Kidney (tissue), 14 donors: ENCODE results near the gene CLEC2L. TPM values are rescaled to one million over a fixed set of nuclear protein-coding genes. Genes with fewer than 3 reads are reported as not detected.
A peak's percentile ranks its signal among the peaks of the same experiment; 100 is the strongest.
"Not testable (repeated sequence)": the region's sequence is repeated elsewhere in the genome, so short reads cannot be mapped to it uniquely, and the experiment has no call there.

Experiments
- DNase-seq, 5 donors: peaks; one replicate each; pipeline ENCODE4 v3.0.0-alpha.2; 2013 to 2020
- FAIRE-seq: peaks from 2 replicates; lab custom pipeline; 2012; peaks lifted over from hg19 to GRCh38; lab: Jason Lieb, UNC
- H3K27ac ChIP-seq, 2 donors: one replicate each; pipeline ENCODE4 v1.7.0; 2013; ENCODE audit warnings: low read depth in 2 of 2, low read length in 2 of 2, inconsistent platforms in 1 of 2
- H3K27me3 ChIP-seq: one replicate; pipeline ENCODE4 v1.7.1; 2013; ENCODE audit warnings: low read length, inconsistent platforms; ENCODE audit not compliant: control insufficient read depth, insufficient read depth
- H3K36me3 ChIP-seq, 3 donors: one replicate each; pipeline versions ENCODE4 v1.7.0 to v1.7.1; 2013; ENCODE audit warnings: low read length in 3 of 3, control low read depth in 1 of 3, inconsistent platforms in 1 of 3; ENCODE audit not compliant: insufficient read depth in 3 of 3, control insufficient read depth in 2 of 3
- H3K4me1 ChIP-seq, 3 donors: one replicate each; pipeline versions ENCODE4 v1.7.0 to v1.7.1; 2013; ENCODE audit warnings: low read length in 3 of 3, inconsistent platforms in 1 of 3, low read depth in 1 of 3; ENCODE audit not compliant: control insufficient read depth in 2 of 3, insufficient read depth in 2 of 3
- H3K4me3 ChIP-seq, 3 donors: one replicate each; pipeline versions ENCODE4 v1.7.0 to v1.8.1; 2013; ENCODE audit warnings: low read length in 3 of 3, control low read depth in 1 of 3, inconsistent platforms in 1 of 3
- H3K9ac ChIP-seq, 3 donors: one replicate each; pipeline versions ENCODE4 v1.7.0 to v1.7.1; 2013; ENCODE audit warnings: low read length in 3 of 3, control low read depth in 1 of 3, inconsistent platforms in 1 of 3
- H3K9me3 ChIP-seq, 3 donors: one replicate each; pipeline versions ENCODE4 v1.7.0 to v1.7.1; 2013; ENCODE audit warnings: low read length in 3 of 3, control low read depth in 1 of 3, inconsistent platforms in 1 of 3; ENCODE audit not compliant: control insufficient read depth in 2 of 3, insufficient read depth in 1 of 3
- intact Hi-C: fragments of 100-400 bp; cut with DNase I; formaldehyde crosslinking; loops from one replicate; pipeline ENCODE4 v1.11.1; 2022
- polyA plus RNA-seq: library from polyadenylated mRNA; stranded (reverse); fragments of 350-450 nt; fragmentation: Illumina TruSeq; extraction: RNeasy Lipid Tissue Mini Kit (QIAGEN cat#74804); gene quantifications from one replicate; pipeline ENCODE4 v1.2.3, GENCODE V29; 2014; ENCODE audit warnings: low read depth, low replicate concordance; ENCODE audit not compliant: insufficient read depth
- total RNA-seq: library from RNA; stranded (reverse); fragmentation: NEBNext Ultra II Directional; extraction: Animal tissue kit (Norgen Biotek cat#: 25700); gene quantifications from one replicate; pipeline ENCODE4 v1.2.1, GENCODE V29; 2021
- TF ChIP-seq, protein P1 (sequence below): IDR thresholded peaks from 3 replicates; pipeline ENCODE4 v1.5.1; 2012; ENCODE audit warnings: mild to moderate bottlenecking, moderate library complexity, borderline replicate concordance; ENCODE audit not compliant: insufficient read depth; ENCODE audit errors: extremely low read depth
- donor health status: control.
- donor health status: control.
- donor health status: control.
- donor health status: control.
- donor health status: control.
- donor health status: DM: yes; HTN: yes; CAD: no.
- donor health status: Normal renal cell carcinoma (clear cell type).

CLEC2L gene
- total and polyA plus RNA-seq, 2 donors from 2014 or later = not detected

GRCh38 chr7:139548302-139549028 lies 25.0 kb downstream of the CLEC2L start:
- no peaks in the 10 kb centered on the region for H3K36me3 ChIP-seq
- no peaks in the 10 kb centered on the region for H3K4me1 ChIP-seq
- H3K9me3 ChIP-seq = peaks cover 0 to 2% (median 0%) of the 10 kb centered on the region in 3 donors
- no peak overlapping the region for H3K4me3 ChIP-seq
- H3K27ac ChIP-seq = no peak overlapping the region
- intact Hi-C loops = no loop called here
- FAIRE-seq (no peak), DNase-seq (no peak)
- no peaks in the 10 kb centered on the region for H3K27me3 ChIP-seq
- H3K9ac ChIP-seq = no peak overlapping the region
- TF ChIP-seq, protein P1, sequence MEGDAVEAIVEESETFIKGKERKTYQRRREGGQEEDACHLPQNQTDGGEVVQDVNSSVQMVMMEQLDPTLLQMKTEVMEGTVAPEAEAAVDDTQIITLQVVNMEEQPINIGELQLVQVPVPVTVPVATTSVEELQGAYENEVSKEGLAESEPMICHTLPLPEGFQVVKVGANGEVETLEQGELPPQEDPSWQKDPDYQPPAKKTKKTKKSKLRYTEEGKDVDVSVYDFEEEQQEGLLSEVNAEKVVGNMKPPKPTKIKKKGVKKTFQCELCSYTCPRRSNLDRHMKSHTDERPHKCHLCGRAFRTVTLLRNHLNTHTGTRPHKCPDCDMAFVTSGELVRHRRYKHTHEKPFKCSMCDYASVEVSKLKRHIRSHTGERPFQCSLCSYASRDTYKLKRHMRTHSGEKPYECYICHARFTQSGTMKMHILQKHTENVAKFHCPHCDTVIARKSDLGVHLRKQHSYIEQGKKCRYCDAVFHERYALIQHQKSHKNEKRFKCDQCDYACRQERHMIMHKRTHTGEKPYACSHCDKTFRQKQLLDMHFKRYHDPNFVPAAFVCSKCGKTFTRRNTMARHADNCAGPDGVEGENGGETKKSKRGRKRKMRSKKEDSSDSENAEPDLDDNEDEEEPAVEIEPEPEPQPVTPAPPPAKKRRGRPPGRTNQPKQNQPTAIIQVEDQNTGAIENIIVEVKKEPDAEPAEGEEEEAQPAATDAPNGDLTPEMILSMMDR = no peak

DNA sequence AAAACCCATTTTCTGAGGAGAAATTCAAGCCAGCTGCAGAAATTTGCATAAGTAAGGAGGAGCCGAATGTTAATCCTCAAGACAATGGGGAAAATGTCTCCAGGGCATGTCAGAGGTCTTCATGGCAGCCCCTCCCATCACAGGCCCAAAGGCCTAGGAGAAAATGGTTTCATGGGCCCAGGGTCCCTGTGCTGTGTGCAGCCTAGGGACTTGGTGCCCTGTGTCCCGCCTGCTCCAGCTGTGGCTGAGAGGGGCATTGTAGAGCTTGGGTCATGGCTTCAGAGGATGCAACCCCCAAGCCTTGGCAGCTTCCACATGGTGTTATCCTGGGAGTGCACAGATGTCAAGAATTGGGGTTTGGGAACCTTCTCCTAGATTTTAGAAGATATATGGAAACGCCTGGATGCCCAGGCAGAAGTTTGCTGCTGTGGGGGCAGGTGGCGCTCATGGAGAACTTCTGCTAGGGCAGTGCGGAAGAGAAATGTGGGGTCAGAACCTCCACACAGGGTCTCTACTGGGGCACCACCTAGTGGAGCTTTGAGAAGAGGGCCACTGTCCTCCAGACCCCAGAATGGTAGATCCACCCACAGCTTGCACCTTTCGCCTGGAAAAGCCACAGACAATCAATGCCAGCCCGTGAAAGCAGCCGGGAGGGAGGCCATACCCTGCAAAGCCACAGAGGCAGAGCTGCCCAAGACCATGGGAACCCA lies 30.7 kb downstream of the CLEC2L start:
- H3K4me1 ChIP-seq, H3K27me3 ChIP-seq, H3K4me3 ChIP-seq, H3K27ac ChIP-seq, intact Hi-C loops, DNase-seq, FAIRE-seq, H3K9ac ChIP-seq, H3K36me3 ChIP-seq, H3K9me3 ChIP-seq: not testable (repeated sequence)

GRCh38 chr7:139557857-139558581 lies 34.5 kb downstream of the CLEC2L start:
- no peak for FAIRE-seq
- H3K36me3 ChIP-seq = no peaks in the 10 kb centered on the region
- TF ChIP-seq, protein P1 = no peak

More at GRCh38 chr7:139557857-139558581, 34.5 kb downstream of the CLEC2L start:
- H3K4me1 ChIP-seq = no peaks in the 10 kb centered on the region
- intact Hi-C loops = no loop called here
- no peaks in the 10 kb centered on the region for H3K9me3 ChIP-seq
- H3K27ac ChIP-seq = no peak overlapping the region
- no peak overlapping the region for H3K4me3 ChIP-seq
- H3K9ac ChIP-seq = no peak overlapping the region
- H3K27me3 ChIP-seq = no peaks in the 10 kb centered on the region
- DNase-seq = peak in 1 of 5 donors; percentile 15
